Activated CD4-positive, CD25-positive, alpha-beta regulatory T cell treated with anti-CD3 and anti-CD28 coated beads, Interleukin-2, amount 50 U/mL, for 72 hours (primary cell): ENCODE measurements around the gene SEC61A1.

Experiments used
- DNase-seq: peaks from one replicate; pipeline ENCODE4 v3.0.0; 2021

Gene SEC61A1

DNA sequence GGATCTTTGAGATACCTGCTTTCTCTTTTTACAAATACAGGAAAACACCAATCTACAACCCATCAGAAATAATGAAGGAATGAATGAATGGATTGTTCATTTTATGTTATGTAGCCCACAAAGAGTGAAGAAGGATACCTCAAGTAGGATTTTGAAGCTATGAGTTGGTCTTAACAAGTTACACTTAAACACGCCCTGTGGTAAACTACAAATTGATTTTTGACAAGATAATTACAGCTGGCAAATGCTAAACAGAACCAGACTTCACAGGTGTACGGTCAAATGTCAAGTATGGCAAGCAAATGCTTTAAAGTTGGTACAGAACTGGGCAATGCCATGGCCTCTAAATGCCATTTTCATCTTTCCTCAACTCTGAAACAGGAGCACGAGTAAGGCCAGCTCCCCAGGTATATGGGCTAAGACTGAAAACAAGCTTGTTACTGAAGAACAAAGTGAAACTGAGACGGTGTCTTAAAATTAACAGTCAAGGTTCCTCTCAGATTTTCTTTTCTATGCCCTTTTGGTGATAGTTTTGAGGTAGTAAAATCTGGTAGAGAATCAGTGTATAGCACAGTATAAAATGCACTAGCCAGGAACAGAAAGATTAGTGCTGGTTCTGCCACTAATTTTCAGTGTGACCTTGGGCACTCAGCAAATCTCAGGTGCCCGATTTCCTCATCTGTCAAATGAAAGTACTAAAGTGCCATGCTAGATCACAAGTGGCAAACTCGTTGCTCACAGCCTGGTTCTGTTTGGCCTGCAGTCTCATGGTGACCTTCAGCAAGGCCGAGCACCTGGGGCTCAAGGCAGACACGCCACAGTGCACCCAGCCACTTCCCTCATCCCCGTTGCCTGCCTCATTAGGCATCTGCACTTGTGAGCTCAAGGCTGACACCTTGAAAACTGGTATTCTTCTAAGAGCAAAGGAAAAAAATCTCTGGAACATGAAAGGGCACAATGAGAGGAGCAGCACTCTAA lies 61.9 kb downstream of the SEC61A1 start:
- DNase-seq = no peak
